GM18951 (cell line): ENCODE measurements around the gene ACAA2.
"Not testable (repeated sequence)": the region's sequence is repeated elsewhere in the genome, so short reads cannot be mapped to it uniquely, and the experiment has no call there.

ENCODE experiments used
- POLR2A ChIP-seq: IDR thresholded peaks from 4 replicates; pipeline ENCODE4 v1.6.1; 2011; ENCODE audit warnings: mild to moderate bottlenecking; ENCODE audit not compliant: insufficient read length, insufficient read depth; ENCODE audit errors: extremely low read depth
- in situ Hi-C: fragments of 300-500 bp; cut with MboI; formaldehyde crosslinking; loops from one replicate; pipeline ENCODE4 v1.12.0; 2022; ENCODE audit warnings: low sequenced_read_pairs, mixed read lengths, inconsistent platforms; ENCODE audit not compliant: unreplicated experiment

ACAA2 gene

GRCh38 chr18:49815927-49816326 lies 2.6 kb upstream of the ACAA2 start:
- in situ Hi-C loops = no loop called here
- no peak for TF ChIP-seq POLR2A

DNA sequence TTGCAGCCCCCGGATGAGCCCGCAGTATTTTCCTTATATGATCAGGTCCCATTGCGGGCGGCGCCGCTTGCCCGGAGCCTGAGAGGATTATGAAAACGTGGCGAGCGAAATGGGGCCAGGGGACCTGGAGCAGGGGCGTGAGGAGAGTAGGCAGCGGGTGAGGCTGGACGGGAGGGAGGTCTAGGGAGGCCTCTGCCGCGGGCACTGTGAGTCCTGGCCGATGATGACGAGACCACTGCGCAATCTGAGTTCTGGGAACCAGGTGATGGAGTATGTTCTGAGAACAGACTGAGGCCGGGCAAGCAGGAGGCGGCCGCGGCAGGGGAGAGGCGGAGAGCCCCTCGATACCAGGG lies 790 bp upstream of the ACAA2 start:
- in situ Hi-C loops = no loop called here
- TF ChIP-seq POLR2A = no peak

DNA sequence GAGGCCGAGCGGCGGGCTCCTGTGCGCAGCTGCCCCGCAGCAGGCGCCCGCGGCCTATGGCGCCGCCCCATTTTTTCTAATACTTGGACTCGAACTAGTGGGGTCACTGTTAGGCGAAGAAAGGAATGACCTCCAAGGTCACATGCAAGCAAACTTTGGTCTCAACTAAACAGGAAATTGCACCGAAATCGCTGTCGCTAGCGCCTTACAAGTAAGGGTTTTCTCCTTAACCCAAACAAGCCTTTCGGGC lies 339 bp downstream of the ACAA2 start:
- TF ChIP-seq POLR2A = no peak
- in situ Hi-C loops = no loop called here

DNA sequence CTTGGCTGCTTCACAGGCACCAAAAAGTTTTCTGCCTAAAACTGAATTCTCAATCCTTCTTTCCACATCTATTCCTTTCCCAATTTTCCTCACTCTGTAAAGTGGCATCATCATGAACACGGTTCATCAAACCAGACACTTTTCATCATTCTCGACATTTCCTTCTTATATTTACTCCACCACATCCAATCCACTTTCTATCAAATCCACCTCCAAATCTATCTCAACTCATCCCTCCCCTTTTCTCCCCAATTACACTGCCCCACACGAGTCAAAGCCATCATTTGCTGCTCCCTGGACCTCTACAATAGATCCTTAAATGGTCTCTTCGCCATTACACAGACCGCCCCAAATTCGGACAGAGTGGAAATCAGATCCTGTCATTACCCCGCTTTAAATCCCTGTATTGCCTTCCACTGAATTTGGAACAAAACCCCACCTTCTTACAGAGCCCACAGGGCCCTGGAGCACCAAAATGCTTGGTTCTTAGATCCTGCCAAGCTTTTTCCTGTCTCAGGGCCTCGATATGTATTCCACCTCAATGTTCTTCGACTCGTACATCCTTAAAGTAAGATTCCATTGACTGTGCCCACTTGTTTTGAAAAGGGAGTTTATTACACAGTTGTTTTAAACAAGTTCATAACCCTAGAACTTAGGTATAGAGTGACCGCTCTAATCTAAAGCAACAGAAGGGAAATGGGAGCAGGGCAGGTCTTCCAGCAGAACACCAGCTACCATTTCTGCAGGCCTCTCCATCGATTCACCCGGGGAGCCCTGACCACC lies 856 bp downstream of the ACAA2 start:
- no peak for TF ChIP-seq POLR2A
- in situ Hi-C loops = no loop called here

- in situ Hi-C loops = no loop called here
Measured at GRCh38 chr18:49811151-49811938, 2.0 kb downstream of the ACAA2 start.

DNA sequence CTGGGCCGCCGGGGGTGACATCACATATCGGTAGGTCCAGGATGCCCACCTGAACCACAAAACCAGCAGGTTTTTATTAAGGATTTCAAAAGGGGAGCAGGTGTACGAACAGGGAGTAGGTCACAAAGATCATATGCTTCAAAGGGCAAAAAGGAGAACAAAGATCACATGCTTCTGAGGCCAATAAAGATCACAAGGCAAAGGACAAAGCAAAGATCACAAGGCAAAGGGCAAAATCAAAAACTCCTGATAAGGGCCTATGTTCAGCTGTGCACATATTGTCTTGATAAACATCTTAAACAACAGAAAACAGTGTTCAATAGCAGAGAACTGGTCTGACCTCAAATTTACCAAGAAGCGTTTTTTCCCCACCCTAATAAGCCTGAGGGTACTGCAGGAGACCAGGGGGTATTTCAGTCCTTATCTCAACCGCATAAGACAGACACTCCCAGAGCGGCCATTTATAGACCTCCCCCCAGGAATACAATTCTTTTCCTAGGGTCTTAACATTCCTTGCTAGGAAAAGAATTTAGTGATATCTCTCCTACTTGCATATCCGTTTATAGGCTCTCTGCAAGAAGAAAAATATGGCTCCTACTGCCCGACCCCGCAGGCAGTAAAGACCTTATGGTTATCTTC lies 4.7 kb downstream of the ACAA2 start:
- in situ Hi-C loops = not testable (repeated sequence)

More at GRCh38 chr18:49811151-49811938, 2.0 kb downstream of the ACAA2 start:
- no peak for TF ChIP-seq POLR2A

GRCh38 chr18:49804096-49804495 lies 9.2 kb downstream of the ACAA2 start:
- TF ChIP-seq POLR2A = no peak
- in situ Hi-C loops = no loop called here

GRCh38 chr18:49802623-49803022 lies 10.7 kb downstream of the ACAA2 start:
- TF ChIP-seq POLR2A = no peak
- in situ Hi-C loops = no loop called here

DNA sequence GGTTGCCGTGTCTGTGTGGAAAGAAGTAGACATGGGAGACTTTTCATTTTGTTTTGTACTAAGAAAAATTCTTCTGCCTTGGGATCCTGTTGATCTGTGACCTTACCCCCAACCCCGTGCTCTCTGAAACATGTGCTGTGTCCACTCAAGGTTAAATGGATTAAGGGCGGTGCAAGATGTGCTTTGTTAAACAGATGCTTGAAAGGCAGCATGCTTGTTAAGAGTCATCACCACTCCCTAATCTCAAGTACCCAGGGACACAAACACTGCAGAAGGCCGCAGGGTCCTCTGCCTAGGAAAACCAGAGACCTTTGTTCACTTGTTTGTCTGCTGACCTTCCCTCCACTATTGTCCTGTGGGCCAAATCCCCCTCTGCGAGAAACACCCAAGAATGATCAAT lies 12.8 kb downstream of the ACAA2 start:
- in situ Hi-C loops = not testable (repeated sequence)

GRCh38 chr18:49799806-49800205 lies 13.5 kb downstream of the ACAA2 start:
- in situ Hi-C loops = not testable (repeated sequence)

DNA sequence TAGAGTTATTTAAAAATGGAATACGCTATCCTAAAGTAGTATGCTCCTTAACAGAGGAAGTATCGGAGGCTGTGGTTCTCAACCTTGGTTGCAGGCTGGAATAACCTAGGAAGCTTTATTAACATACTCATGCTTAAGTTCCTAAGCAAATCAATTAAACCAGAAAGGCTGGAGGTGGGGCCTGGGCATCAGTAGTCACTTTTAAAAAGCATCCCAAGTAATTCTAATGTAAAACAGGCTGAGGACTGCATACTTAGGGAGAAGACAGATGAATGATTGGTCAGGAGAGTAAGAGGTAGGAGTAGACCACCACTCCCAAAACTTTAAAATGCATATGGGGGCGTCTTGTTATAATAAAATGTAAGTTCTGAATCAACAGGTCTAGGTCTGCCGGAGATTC lies 15.3 kb downstream of the ACAA2 start:
- in situ Hi-C loops = no loop called here
- no peak for TF ChIP-seq POLR2A

GRCh38 chr18:49795612-49796552 lies 17.5 kb downstream of the ACAA2 start:
- no peak for TF ChIP-seq POLR2A
- in situ Hi-C loops = no loop called here

- TF ChIP-seq POLR2A = no peak
- in situ Hi-C loops = no loop called here
Measured at GRCh38 chr18:49794743-49795142, 18.6 kb downstream of the ACAA2 start.

DNA sequence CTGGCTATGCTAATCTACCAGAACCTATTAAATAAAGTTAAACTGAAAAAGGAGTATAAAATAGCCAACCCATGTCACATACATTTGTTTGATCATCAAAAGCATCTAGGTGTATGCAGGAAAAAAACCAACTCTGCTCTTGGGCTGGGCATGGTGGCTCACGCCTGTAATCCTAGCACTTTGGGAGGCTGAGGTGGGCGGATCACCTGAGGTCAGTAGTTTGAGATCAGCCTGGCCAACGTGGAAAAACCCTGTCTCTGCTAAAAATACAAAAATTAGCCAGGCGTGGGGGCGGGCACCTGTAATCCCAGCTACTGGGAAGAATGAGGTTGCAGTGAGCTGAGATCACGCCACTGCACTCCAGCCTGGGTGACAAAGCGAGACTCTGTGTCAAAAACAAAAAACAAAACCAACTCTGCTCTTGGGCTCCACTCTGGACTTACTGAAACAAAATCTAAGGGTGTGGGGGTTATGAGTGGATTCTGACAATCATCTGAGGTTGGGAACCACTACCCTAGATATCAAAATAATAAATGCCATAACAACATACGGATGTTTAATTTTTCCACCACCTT lies 23.7 kb downstream of the ACAA2 start:
- in situ Hi-C loops = not testable (repeated sequence)
